Tibial nerve (tissue), 4 donors: ENCODE data around the gene RFX4.

ENCODE experiments used
- EP300 ChIP-seq, 2 donors: sonication (generic); formaldehyde crosslinking; IDR thresholded peaks; one replicate each; pipeline ENCODE4 v1.6.1; 2017; ENCODE audit warnings: antibody characterized with exemption in 2 of 2, mild to moderate bottlenecking in 1 of 2
- POLR2A ChIP-seq, 2 donors: fragments of 450-650 bp; IDR thresholded peaks; one replicate each; pipeline ENCODE4 v1.6.1; 2017; ENCODE audit warnings: antibody characterized with exemption in 2 of 2, mild to moderate bottlenecking in 2 of 2, moderate library complexity in 2 of 2
- TF ChIP-seq, protein P1 (sequence below), 5 experiments: fragments of 200-600 bp in 3 of 5; fragments of 450-650 bp in 2 of 5; sonication (generic) in 3 of 5; IDR thresholded peaks; one replicate each; pipeline ENCODE4 v1.5.1; 2016 to 2019; ENCODE audit warnings: antibody characterized with exemption in 5 of 5, mild to moderate bottlenecking in 3 of 5, moderate library complexity in 2 of 5

DNA sequence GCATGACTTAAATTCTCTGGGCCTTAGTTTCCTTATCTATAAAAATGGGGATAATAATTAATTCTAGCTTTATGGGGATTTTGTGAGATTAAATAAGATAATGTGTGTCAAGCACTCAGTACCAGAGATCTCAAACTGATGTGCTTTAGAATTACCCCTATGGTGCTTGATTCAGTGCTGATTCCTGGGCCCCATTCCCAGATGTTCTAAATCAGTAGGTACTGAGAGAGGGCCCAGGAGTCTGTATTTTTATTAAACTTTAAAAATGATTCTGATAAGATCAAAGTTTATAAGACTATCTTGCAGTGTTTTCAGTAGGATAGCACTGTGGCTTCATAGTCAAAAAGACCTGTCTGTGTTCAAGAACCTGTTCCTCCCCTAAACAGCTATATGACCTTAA lies 102.6 kb downstream of the RFX4 start:
- TF ChIP-seq, protein P1, sequence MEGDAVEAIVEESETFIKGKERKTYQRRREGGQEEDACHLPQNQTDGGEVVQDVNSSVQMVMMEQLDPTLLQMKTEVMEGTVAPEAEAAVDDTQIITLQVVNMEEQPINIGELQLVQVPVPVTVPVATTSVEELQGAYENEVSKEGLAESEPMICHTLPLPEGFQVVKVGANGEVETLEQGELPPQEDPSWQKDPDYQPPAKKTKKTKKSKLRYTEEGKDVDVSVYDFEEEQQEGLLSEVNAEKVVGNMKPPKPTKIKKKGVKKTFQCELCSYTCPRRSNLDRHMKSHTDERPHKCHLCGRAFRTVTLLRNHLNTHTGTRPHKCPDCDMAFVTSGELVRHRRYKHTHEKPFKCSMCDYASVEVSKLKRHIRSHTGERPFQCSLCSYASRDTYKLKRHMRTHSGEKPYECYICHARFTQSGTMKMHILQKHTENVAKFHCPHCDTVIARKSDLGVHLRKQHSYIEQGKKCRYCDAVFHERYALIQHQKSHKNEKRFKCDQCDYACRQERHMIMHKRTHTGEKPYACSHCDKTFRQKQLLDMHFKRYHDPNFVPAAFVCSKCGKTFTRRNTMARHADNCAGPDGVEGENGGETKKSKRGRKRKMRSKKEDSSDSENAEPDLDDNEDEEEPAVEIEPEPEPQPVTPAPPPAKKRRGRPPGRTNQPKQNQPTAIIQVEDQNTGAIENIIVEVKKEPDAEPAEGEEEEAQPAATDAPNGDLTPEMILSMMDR (IDR thresholded peaks at IDR 0.05): no peak
- TF ChIP-seq POLR2A (IDR thresholded peaks at IDR 0.05) (no peak), EP300 (IDR thresholded peaks at IDR 0.05) (no peak)
